Neuronal stem cell (in vitro differentiated cells): ENCODE results near the gene METTL16.

Experiments used
- DNase-seq: peaks from one replicate; pipeline ENCODE4 v3.0.0-alpha.2; 2013; ENCODE audit warnings: low spot score
- H2AFZ ChIP-seq: one replicate; pipeline ENCODE4 v1.6.1; 2013; ENCODE audit warnings: mild to moderate bottlenecking, low read length, inconsistent platforms
- H2AK5ac ChIP-seq: 2 replicates; pipeline ENCODE4 v1.6.1; 2013; ENCODE audit warnings: low read depth, mild to moderate bottlenecking, inconsistent platforms, low read length, moderate library complexity, mixed read lengths
- H2BK120ac ChIP-seq: 2 replicates; pipeline ENCODE4 v1.6.1; 2013; ENCODE audit warnings: low read depth, mild to moderate bottlenecking, inconsistent platforms, low read length, moderate library complexity, mixed read lengths
- H2BK12ac ChIP-seq: one replicate; pipeline ENCODE4 v1.6.1; 2013; ENCODE audit warnings: low read length, inconsistent platforms
- H2BK15ac ChIP-seq: 2 replicates; pipeline ENCODE4 v1.6.1; 2013; ENCODE audit warnings: mild to moderate bottlenecking, low read length, inconsistent platforms, mixed read lengths
- H2BK5ac ChIP-seq: one replicate; pipeline ENCODE4 v1.6.1; 2013; ENCODE audit warnings: inconsistent platforms, mild to moderate bottlenecking, low read length, moderate library complexity
- H3K14ac ChIP-seq: one replicate; pipeline ENCODE4 v1.6.1; 2013; ENCODE audit warnings: low read length, inconsistent platforms
- H3K18ac ChIP-seq: 2 replicates; pipeline ENCODE4 v1.6.1; 2013; ENCODE audit warnings: low read length, inconsistent platforms
- H3K23ac ChIP-seq: 2 replicates; pipeline ENCODE4 v1.6.1; 2013; ENCODE audit warnings: low read depth, mild to moderate bottlenecking, mixed read lengths, low read length, inconsistent platforms; ENCODE audit not compliant: poor library complexity
- H3K27ac ChIP-seq: replicated peaks from 3 replicates; pipeline ENCODE4 v1.5.1; 2013; ENCODE audit warnings: low read length, inconsistent platforms
- H3K27me3 ChIP-seq, 3 experiments: 2 replicates each; pipeline ENCODE4 v1.6.1; 2013; ENCODE audit warnings: low read length in 3 of 3, mild to moderate bottlenecking in 2 of 3, inconsistent platforms in 1 of 3, low read depth in 1 of 3, mixed read lengths in 1 of 3, moderate library complexity in 1 of 3; ENCODE audit not compliant: control insufficient read depth in 3 of 3, insufficient read depth in 3 of 3
- H3K36me3 ChIP-seq, 2 donors: replicated peaks in 1 of 2; 2 replicates each; pipeline ENCODE4 v1.6.1; 2013; ENCODE audit warnings: low read length in 2 of 2; ENCODE audit not compliant: control insufficient read depth in 2 of 2, insufficient read depth in 2 of 2
- H3K4ac ChIP-seq: 2 replicates; pipeline ENCODE4 v1.6.1; 2013; ENCODE audit warnings: inconsistent platforms, mild to moderate bottlenecking, low read length, moderate library complexity
- H3K4me1 ChIP-seq, 2 donors: 1 replicate in 1 of 2; 2 replicates in 1 of 2; pipeline ENCODE4 v1.6.1; 2013; ENCODE audit warnings: low read length in 2 of 2, low read depth in 1 of 2; ENCODE audit not compliant: control insufficient read depth in 2 of 2, insufficient read depth in 1 of 2
- H3K4me2 ChIP-seq: one replicate; pipeline ENCODE4 v1.6.1; 2013; ENCODE audit warnings: mild to moderate bottlenecking, low read length, inconsistent platforms; ENCODE audit not compliant: insufficient read depth, poor library complexity, severe bottlenecking
- H3K4me3 ChIP-seq, 2 donors: 2 replicates each; pipeline ENCODE4 v1.5.1; 2013; ENCODE audit warnings: low read length in 2 of 2, mild to moderate bottlenecking in 2 of 2, inconsistent platforms in 1 of 2, moderate library complexity in 1 of 2
- H3K79me1 ChIP-seq: one replicate; pipeline ENCODE4 v1.6.1; 2013; ENCODE audit warnings: low read depth, mild to moderate bottlenecking, inconsistent platforms, low read length, moderate library complexity
- H3K9ac ChIP-seq: one replicate; pipeline ENCODE4 v1.6.1; 2013; ENCODE audit warnings: mild to moderate bottlenecking, low read depth, low read length, inconsistent platforms; ENCODE audit not compliant: poor library complexity
- H3K9me3 ChIP-seq, 2 donors: replicated peaks in 1 of 2; 2 replicates each; pipeline versions ENCODE3 to v1.6.1; 2013; ENCODE audit warnings: low read length in 2 of 2, mild to moderate bottlenecking in 2 of 2, inconsistent platforms in 1 of 2, low read depth in 1 of 2, mixed read lengths in 1 of 2, moderate library complexity in 1 of 2; ENCODE audit not compliant: control insufficient read depth in 2 of 2, insufficient read depth in 1 of 2
- H4K8ac ChIP-seq: one replicate; pipeline ENCODE4 v1.6.1; 2013; ENCODE audit warnings: low read depth, mild to moderate bottlenecking, inconsistent platforms, low read length, moderate library complexity
- H4K91ac ChIP-seq: one replicate; pipeline ENCODE4 v1.6.1; 2013; ENCODE audit warnings: low read length, low read depth, mild to moderate bottlenecking, inconsistent platforms; ENCODE audit not compliant: poor library complexity
- WGBS, 2 donors: extraction: QIAGEN DNeasy Blood & Tissue Kit; methylation state at CpG; one replicate each; pipeline ENCODE4 v1.1.7; 2013; ENCODE audit warnings: missing lambda C conversion rate in 2 of 2, mixed read lengths in 1 of 2; ENCODE audit not compliant: insufficient read length in 2 of 2, insufficient replicate concordance in 1 of 2; ENCODE audit errors: extremely low coverage in 2 of 2; 5-methylcytosine and 5-hydroxymethylcytosine counted together

Gene METTL16

DNA sequence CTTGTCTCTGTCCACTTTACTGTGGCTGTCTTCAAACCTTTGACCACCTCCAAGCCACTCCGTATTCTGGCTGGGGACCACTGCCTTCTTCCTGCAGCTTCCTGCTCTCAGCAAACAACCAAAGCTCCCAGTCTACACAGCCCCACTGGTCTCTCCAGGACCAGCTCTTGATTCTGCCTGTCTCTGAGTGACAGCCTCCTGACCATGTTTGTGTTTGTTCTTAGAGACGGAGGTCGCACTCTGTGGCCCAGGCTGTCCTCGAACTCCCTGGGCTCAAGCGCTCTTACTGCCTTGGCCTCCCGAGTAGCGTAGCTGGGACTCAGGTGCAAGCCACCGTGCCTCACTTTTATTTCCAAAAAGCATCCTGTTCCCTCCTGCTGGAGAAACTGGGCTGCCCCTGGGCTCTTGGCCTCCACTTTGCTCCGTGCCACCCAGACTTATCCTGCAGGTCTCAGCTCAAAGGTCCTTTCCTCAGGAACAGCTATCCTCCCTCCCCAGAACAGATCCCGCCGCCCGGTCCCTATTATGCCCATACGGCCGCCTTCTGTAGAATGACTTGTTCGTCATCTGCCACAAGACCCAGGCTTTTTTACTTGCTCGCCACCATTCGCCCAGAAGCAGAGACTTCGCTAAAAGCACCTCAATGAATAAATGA, 120.0 kb downstream of the METTL16 start:
- H3K27ac ChIP-seq, result no peak overlapping the region
- H3K4ac ChIP-seq, result no peak overlapping the region
- no peak for DNase-seq
- no peak overlapping the region for H4K91ac ChIP-seq
- H2BK120ac ChIP-seq, result no peak overlapping the region
- H2BK12ac ChIP-seq, result no peak overlapping the region
- H3K79me1 ChIP-seq, result peaks cover 21% of the 10 kb centered on the region
- peak overlapping the region; percentile 15 for H3K18ac ChIP-seq
- H2AK5ac ChIP-seq, result peak overlapping the region; percentile 2
- H3K23ac ChIP-seq, result no peak overlapping the region
- H3K9me3 ChIP-seq, result no peaks in the 10 kb centered on the region
- no peak overlapping the region for H3K9ac ChIP-seq
- no peak overlapping the region for H3K14ac ChIP-seq
- no peaks in the 10 kb centered on the region for H3K27me3 ChIP-seq
- peak overlapping the region in 1 of 2 donors; percentile 75 for H3K4me3 ChIP-seq
- WGBS, 2 donors, result no CpG with 5 or more reads among the region's 18 CpGs
- H3K36me3 ChIP-seq, result peaks cover 5 to 47% of the 10 kb centered on the region in 2 donors
- no peak overlapping the region for H4K8ac ChIP-seq
- no peak overlapping the region for H2AFZ ChIP-seq
- peaks cover 33 to 46% of the 10 kb centered on the region in 2 donors for H3K4me1 ChIP-seq
- no peak overlapping the region for H2BK5ac ChIP-seq
- H3K4me2 ChIP-seq, result peak overlapping the region; percentile 79
- H2BK15ac ChIP-seq, result no peak overlapping the region

DNA sequence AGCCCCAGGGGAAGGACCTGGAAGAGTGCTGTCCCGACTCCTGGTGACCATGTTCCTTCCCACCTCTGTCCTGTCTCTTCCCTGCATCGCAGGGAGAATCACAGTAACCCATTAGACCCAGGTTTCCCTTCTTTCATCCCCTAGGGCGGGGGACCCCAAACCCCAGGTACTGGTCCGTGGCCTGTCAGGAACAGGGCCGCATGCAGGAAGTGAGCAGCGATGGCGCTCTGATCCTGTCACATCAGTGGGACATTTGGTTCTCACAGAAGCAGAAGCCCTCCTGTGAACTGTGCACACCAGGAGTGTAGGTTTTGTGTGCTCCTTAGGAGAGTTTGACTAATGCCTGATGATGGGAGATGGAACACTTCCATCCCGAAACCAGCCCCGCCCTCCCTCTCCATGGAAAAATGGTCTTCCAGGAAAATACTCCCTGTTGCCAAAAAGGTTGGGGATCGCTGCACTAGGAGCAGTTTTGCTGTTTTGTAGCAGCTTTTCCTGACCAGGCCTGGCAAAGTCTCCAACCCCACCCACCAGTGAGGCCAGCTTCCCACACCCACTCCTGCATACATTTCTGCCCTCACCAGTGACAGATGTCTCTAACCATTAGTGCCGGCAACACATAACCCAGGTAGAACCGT, 121.4 kb downstream of the METTL16 start:
- Histone ChIP-seq H3K23ac (no peak overlapping the region), H4K8ac (no peak overlapping the region), H3K18ac (peak overlapping the region; percentile 28), H2BK12ac (peak overlapping the region; percentile 24), H2BK120ac (no peak overlapping the region), H2BK5ac (no peak overlapping the region), H3K14ac (no peak overlapping the region), H2AK5ac (no peak overlapping the region), H3K36me3 (peaks cover 5 to 55% of the 10 kb centered on the region in 2 donors), H3K27ac (no peak overlapping the region), H3K4ac (no peak overlapping the region), H3K4me1 (peaks cover 27 to 42% of the 10 kb centered on the region in 2 donors), H3K9ac (no peak overlapping the region), H3K4me3 (no peak overlapping the region), H2BK15ac (no peak overlapping the region), H4K91ac (no peak overlapping the region), H3K27me3 (no peaks in the 10 kb centered on the region), H2AFZ (no peak overlapping the region), H3K9me3 (no peaks in the 10 kb centered on the region), H3K4me2 (no peak overlapping the region), H3K79me1 (peaks cover 15% of the 10 kb centered on the region)
- no CpG with 5 or more reads among the region's 12 CpGs for WGBS, 2 donors
- no peak for DNase-seq

DNA sequence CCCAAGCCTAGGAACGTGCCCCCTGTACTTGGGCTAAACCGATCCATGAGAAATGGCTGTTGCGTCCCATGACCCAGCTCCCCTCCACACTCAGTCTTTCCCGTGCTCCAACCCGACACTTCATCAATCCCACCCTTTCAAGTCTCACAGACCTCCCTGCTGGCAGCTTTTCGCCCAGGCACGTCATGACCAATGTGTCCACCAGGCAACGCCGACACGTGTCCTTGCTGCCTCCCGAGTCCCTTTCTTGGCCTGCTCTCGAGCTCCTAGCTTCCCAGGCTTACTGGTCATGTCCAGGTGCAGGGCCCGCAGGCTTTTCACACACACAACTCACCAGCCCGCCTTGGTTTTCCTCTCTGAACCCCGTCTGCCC, 123.0 kb downstream of the METTL16 start:
- Histone ChIP-seq H3K79me1 (peaks cover 16% of the 10 kb centered on the region), H3K27ac (no peak overlapping the region), H3K14ac (peak overlapping the region; percentile 31), H2AK5ac (peak overlapping the region; percentile 11), H2BK5ac (no peak overlapping the region), H3K18ac (peak overlapping the region; percentile 59), H2BK120ac (no peak overlapping the region), H3K36me3 (peaks cover 5 to 55% of the 10 kb centered on the region in 2 donors), H2AFZ (no peak overlapping the region), H3K27me3 (no peaks in the 10 kb centered on the region), H2BK15ac (no peak overlapping the region), H4K8ac (no peak overlapping the region), H3K9ac (no peak overlapping the region), H3K4me3 (no peak overlapping the region), H4K91ac (no peak overlapping the region), H3K4me1 (peaks cover 30 to 42% of the 10 kb centered on the region in 2 donors), H3K9me3 (no peaks in the 10 kb centered on the region), H3K4ac (no peak overlapping the region), H2BK12ac (no peak overlapping the region), H3K4me2 (no peak overlapping the region), H3K23ac (no peak overlapping the region)
- no peak for DNase-seq
- no CpG with 5 or more reads among the region's 15 CpGs for WGBS, 2 donors

DNA sequence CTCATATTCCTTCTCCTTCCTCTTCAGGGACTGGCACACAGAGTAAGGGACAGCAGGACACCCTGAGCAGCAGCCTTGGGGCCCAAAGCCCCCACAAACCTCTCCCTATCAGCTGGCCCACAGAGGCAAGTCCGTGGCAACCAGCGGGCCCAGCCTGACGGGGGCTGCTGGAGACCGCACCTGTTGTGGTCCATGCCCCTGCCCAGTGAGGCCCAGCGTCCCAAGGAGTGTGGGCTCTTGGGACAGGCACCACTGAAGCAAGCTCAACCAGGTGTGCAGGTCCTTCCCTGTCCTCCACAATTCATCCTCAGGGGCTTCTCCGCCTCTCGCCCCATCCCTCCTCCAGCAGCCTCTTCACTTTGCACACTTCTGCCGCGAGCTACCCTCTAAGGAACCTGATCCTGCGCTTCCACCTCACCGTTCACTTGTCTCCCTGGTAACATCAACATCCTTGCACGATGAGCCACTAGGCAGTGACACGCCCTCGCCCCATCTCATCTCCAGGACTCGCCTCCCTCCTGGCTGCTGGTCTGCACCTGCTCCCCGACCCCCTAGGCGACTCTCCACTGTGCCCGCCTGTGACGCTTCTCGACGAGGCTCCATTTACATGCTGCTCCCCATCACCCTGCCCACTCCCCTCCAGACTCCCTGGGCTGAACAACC, 123.5 kb downstream of the METTL16 start:
- H3K18ac ChIP-seq, result no peak overlapping the region
- H3K23ac ChIP-seq, result no peak overlapping the region
- DNase-seq, result no peak
- peak overlapping the region; percentile 11 for H2AK5ac ChIP-seq
- H2BK12ac ChIP-seq, result no peak overlapping the region
- peaks cover 13% of the 10 kb centered on the region for H3K79me1 ChIP-seq
- H3K4me1 ChIP-seq, result peaks cover 30 to 43% of the 10 kb centered on the region in 2 donors
- no peak overlapping the region for H2BK15ac ChIP-seq
- WGBS, 2 donors, result no CpG with 5 or more reads among the region's 21 CpGs
- no peak overlapping the region for H2BK5ac ChIP-seq
- no peak overlapping the region for H2AFZ ChIP-seq
- no peaks in the 10 kb centered on the region for H3K27me3 ChIP-seq
- no peak overlapping the region for H3K4me2 ChIP-seq
- H3K9ac ChIP-seq, result no peak overlapping the region
- H4K91ac ChIP-seq, result no peak overlapping the region
- no peak overlapping the region for H4K8ac ChIP-seq
- H3K36me3 ChIP-seq, result peaks cover 5 to 59% of the 10 kb centered on the region in 2 donors
- no peak overlapping the region for H3K14ac ChIP-seq
- H3K4me3 ChIP-seq, result no peak overlapping the region
- no peaks in the 10 kb centered on the region for H3K9me3 ChIP-seq
- H3K4ac ChIP-seq, result no peak overlapping the region
- H3K27ac ChIP-seq, result no peak overlapping the region
- H2BK120ac ChIP-seq, result no peak overlapping the region
